HCT116 (cell line): ENCODE measurements around the gene FILIP1.

ENCODE experiments used
- EGR1 ChIP-seq: IDR thresholded peaks from 2 replicates; pipeline ENCODE4 v1.6.1; 2012; ENCODE audit warnings: low read depth
- POLR2A ChIP-seq: IDR thresholded peaks from 2 replicates; pipeline ENCODE4 v1.7.0; 2011; ENCODE audit warnings: borderline replicate concordance; ENCODE audit not compliant: insufficient read depth, insufficient read length; ENCODE audit errors: extremely low read depth
- RAD21 ChIP-seq: IDR thresholded peaks from 2 replicates; pipeline ENCODE4 v1.6.1; 2012; ENCODE audit warnings: low read depth, mild to moderate bottlenecking
- SIN3A ChIP-seq: IDR thresholded peaks from 2 replicates; pipeline ENCODE4 v1.6.1; 2012; ENCODE audit warnings: low read depth
- SRF ChIP-seq: IDR thresholded peaks from 2 replicates; pipeline ENCODE4 v1.6.1; 2012; ENCODE audit warnings: low read depth
- TF ChIP-seq, protein P1 (sequence below): IDR thresholded peaks from 2 replicates; pipeline ENCODE4 v1.6.1; 2012; ENCODE audit warnings: low read depth
- TF ChIP-seq, protein P2 (sequence below), 3 experiments: fragments of 200-600 bp in 1 of 3; sonication (generic) in 1 of 3; IDR thresholded peaks in 2 of 3; conservative IDR thresholded peaks in 1 of 3; 2 replicates each; pipeline ENCODE4 v1.5.1; 2012 to 2017; ENCODE audit warnings: low read depth in 2 of 3, low read length in 2 of 3, antibody characterized with exemption in 1 of 3, borderline replicate concordance in 1 of 3, control low read depth in 1 of 3, mild to moderate bottlenecking in 1 of 3, mixed read lengths in 1 of 3, mixed run types in 1 of 3, moderate library complexity in 1 of 3; ENCODE audit not compliant: insufficient read depth in 1 of 3

GRCh38 chr6:75379536-75379935 is 114.1 kb downstream of the FILIP1 start:
- TF ChIP-seq, protein P1, sequence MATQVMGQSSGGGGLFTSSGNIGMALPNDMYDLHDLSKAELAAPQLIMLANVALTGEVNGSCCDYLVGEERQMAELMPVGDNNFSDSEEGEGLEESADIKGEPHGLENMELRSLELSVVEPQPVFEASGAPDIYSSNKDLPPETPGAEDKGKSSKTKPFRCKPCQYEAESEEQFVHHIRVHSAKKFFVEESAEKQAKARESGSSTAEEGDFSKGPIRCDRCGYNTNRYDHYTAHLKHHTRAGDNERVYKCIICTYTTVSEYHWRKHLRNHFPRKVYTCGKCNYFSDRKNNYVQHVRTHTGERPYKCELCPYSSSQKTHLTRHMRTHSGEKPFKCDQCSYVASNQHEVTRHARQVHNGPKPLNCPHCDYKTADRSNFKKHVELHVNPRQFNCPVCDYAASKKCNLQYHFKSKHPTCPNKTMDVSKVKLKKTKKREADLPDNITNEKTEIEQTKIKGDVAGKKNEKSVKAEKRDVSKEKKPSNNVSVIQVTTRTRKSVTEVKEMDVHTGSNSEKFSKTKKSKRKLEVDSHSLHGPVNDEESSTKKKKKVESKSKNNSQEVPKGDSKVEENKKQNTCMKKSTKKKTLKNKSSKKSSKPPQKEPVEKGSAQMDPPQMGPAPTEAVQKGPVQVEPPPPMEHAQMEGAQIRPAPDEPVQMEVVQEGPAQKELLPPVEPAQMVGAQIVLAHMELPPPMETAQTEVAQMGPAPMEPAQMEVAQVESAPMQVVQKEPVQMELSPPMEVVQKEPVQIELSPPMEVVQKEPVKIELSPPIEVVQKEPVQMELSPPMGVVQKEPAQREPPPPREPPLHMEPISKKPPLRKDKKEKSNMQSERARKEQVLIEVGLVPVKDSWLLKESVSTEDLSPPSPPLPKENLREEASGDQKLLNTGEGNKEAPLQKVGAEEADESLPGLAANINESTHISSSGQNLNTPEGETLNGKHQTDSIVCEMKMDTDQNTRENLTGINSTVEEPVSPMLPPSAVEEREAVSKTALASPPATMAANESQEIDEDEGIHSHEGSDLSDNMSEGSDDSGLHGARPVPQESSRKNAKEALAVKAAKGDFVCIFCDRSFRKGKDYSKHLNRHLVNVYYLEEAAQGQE = no peak
- TF ChIP-seq EGR1 = no peak
- no peak for TF ChIP-seq POLR2A
- TF ChIP-seq, protein P2, sequence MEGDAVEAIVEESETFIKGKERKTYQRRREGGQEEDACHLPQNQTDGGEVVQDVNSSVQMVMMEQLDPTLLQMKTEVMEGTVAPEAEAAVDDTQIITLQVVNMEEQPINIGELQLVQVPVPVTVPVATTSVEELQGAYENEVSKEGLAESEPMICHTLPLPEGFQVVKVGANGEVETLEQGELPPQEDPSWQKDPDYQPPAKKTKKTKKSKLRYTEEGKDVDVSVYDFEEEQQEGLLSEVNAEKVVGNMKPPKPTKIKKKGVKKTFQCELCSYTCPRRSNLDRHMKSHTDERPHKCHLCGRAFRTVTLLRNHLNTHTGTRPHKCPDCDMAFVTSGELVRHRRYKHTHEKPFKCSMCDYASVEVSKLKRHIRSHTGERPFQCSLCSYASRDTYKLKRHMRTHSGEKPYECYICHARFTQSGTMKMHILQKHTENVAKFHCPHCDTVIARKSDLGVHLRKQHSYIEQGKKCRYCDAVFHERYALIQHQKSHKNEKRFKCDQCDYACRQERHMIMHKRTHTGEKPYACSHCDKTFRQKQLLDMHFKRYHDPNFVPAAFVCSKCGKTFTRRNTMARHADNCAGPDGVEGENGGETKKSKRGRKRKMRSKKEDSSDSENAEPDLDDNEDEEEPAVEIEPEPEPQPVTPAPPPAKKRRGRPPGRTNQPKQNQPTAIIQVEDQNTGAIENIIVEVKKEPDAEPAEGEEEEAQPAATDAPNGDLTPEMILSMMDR (IDR thresholded peaks at IDR 0.05 in 2 of 3, conservative IDR thresholded peaks at IDR 0.05 in 1 of 3; ENCODE audit: borderline replicate concordance in 1 of 3, insufficient read depth in 1 of 3, low read depth in 2 of 3, low read length in 2 of 3) = no peak
- no peak for TF ChIP-seq RAD21
- no peak for TF ChIP-seq SRF
- TF ChIP-seq SIN3A = no peak
